Endothelial cell of umbilical vein (primary cell): Measurements from ENCODE around the gene PPP2R2C. TPM values are rescaled to one million over a fixed set of nuclear protein-coding genes. Genes with fewer than 3 reads are reported as not detected.

Experiments
- BruUV-seq: library from RNA; stranded (reverse); fragments of 400-500 nt; replicated peaks from 2 replicates; lab custom pipeline; 2021; lab: Mats Ljungman, UMichigan
- CTCF ChIA-PET: fragments of 300-600, 350-600 bp; sonication (Branson Sonifier 250); formaldehyde crosslinking; loops from one replicate; lab custom pipeline; 2021; ENCODE audit warnings: antibody characterized with exemption, inconsistent platforms; lab: Charles Lee
- POLR2A ChIA-PET: fragments of 300-600, 350-600 bp; sonication (Branson Sonifier 250); formaldehyde crosslinking; loops from one replicate; lab custom pipeline; 2021; ENCODE audit warnings: antibody characterized with exemption, inconsistent platforms; lab: Charles Lee
- DNase-seq: peaks from one replicate; pipeline ENCODE4 v3.0.0-alpha.2; 2011; ENCODE audit warnings: low read depth, low spot score
- FAIRE-seq: peaks from 2 replicates; lab custom pipeline; 2011; peaks lifted over from hg19 to GRCh38; lab: Jason Lieb, UNC
- H2AFZ ChIP-seq: 2 replicates; pipeline ENCODE4 v1.6.0; 2012; ENCODE audit warnings: low read depth, low read length, control low read depth, inconsistent platforms
- H3K27ac ChIP-seq: 2 replicates; pipeline ENCODE4 v1.5.1; 2011; ENCODE audit warnings: low read depth, mild to moderate bottlenecking, control low read depth, low read length, moderate library complexity; ENCODE audit not compliant: insufficient read depth
- H3K27me3 ChIP-seq, 2 experiments: 2 replicates each; pipeline versions ENCODE4 v1.6.0 to v1.6.1; 2011; ENCODE audit warnings: low read length in 2 of 2, mixed read lengths in 1 of 2; ENCODE audit not compliant: control insufficient read depth in 2 of 2, insufficient read depth in 2 of 2
- H3K36me3 ChIP-seq, 2 experiments: 2 replicates in 1 of 2; 3 replicates in 1 of 2; pipeline ENCODE4 v1.5.1; 2011; ENCODE audit warnings: low read length in 2 of 2, mild to moderate bottlenecking in 1 of 2, moderate library complexity in 1 of 2; ENCODE audit not compliant: control insufficient read depth in 2 of 2, insufficient read depth in 2 of 2; ENCODE audit errors: extremely low read depth in 1 of 2
- H3K4me1 ChIP-seq: 3 replicates; pipeline ENCODE4 v1.5.1; 2011; ENCODE audit warnings: mild to moderate bottlenecking, low read length; ENCODE audit not compliant: control insufficient read depth, insufficient read depth; ENCODE audit errors: extremely low read depth
- H3K4me2 ChIP-seq: 2 replicates; pipeline ENCODE4 v1.6.1; 2011; ENCODE audit warnings: low read length, control low read depth, mixed read lengths; ENCODE audit not compliant: insufficient read depth
- H3K4me3 ChIP-seq, 3 experiments: fragments of 200-600 bp in 1 of 3; sonication (generic), shearing (Covaris generic) in 1 of 3; replicated peaks in 1 of 3; 2 replicates each; pipeline ENCODE4 v1.5.1; 2011 to 2016; ENCODE audit warnings: control low read depth in 3 of 3, low read length in 3 of 3, mild to moderate bottlenecking in 2 of 3, inconsistent platforms in 1 of 3, low read depth in 1 of 3, moderate library complexity in 1 of 3; ENCODE audit not compliant: insufficient read depth in 1 of 3
- H3K79me2 ChIP-seq: 2 replicates; pipeline ENCODE4 v1.6.0; 2012; ENCODE audit warnings: low read length, inconsistent platforms; ENCODE audit not compliant: control insufficient read depth, insufficient read depth
- H3K9ac ChIP-seq: replicated peaks from 2 replicates; pipeline ENCODE3; 2011; ENCODE audit warnings: low read length, control low read depth; ENCODE audit not compliant: insufficient read depth; ENCODE audit errors: extremely low read depth
- H3K9me1 ChIP-seq: replicated peaks from 3 replicates; pipeline ENCODE4 v1.6.0; 2011; ENCODE audit warnings: mild to moderate bottlenecking, low read length; ENCODE audit not compliant: control insufficient read depth, insufficient read depth; ENCODE audit errors: extremely low read depth
- H3K9me3 ChIP-seq: replicated peaks from 2 replicates; pipeline ENCODE4 v1.5.1; 2012; ENCODE audit warnings: low read length, inconsistent platforms; ENCODE audit not compliant: control insufficient read depth, insufficient read depth
- H4K20me1 ChIP-seq: replicated peaks from 2 replicates; pipeline ENCODE3; 2011; ENCODE audit warnings: mild to moderate bottlenecking, low read length; ENCODE audit not compliant: control insufficient read depth, insufficient read depth; ENCODE audit errors: extremely low read depth
- CTCF ChIP-seq, 2 donors: IDR thresholded peaks; 1 replicate in 1 of 2; 2 replicates in 1 of 2; pipeline ENCODE4 v1.5.1; 2011; ENCODE audit warnings: low read length in 2 of 2, mild to moderate bottlenecking in 2 of 2, moderate library complexity in 2 of 2, control low read depth in 1 of 2, inconsistent platforms in 1 of 2, low read depth in 1 of 2; ENCODE audit not compliant: insufficient read depth in 1 of 2; ENCODE audit errors: extremely low read depth in 1 of 2
- EZH2 ChIP-seq: IDR thresholded peaks from 2 replicates; pipeline ENCODE4 v1.6.1; 2012; ENCODE audit warnings: borderline replicate concordance, low read depth, mild to moderate bottlenecking, moderate library complexity, low read length, inconsistent platforms; ENCODE audit not compliant: severe bottlenecking
- FOS ChIP-seq: IDR thresholded peaks from 2 replicates; pipeline ENCODE4 v1.6.1; 2011; ENCODE audit warnings: mild to moderate bottlenecking, low read length, moderate library complexity, borderline replicate concordance; ENCODE audit not compliant: insufficient read depth
- GATA2 ChIP-seq: IDR thresholded peaks from 2 replicates; pipeline ENCODE4 v1.7.0; 2011; ENCODE audit warnings: low read depth, mild to moderate bottlenecking, moderate library complexity, mixed read lengths, low read length; ENCODE audit not compliant: insufficient read length, insufficient read depth
- JUN ChIP-seq: IDR thresholded peaks from 2 replicates; pipeline ENCODE4 v1.6.1; 2011; ENCODE audit warnings: borderline replicate concordance, low read depth; ENCODE audit not compliant: insufficient read length, insufficient read depth
- MAX ChIP-seq: IDR thresholded peaks from 2 replicates; pipeline ENCODE4 v1.6.1; 2011; ENCODE audit not compliant: insufficient read depth, insufficient read length
- MYC ChIP-seq: IDR thresholded peaks from one replicate; pipeline ENCODE4 v1.6.1; 2011; ENCODE audit warnings: mild to moderate bottlenecking, low read depth, low read length
- POLR2A ChIP-seq: IDR thresholded peaks from 2 replicates; pipeline ENCODE4 v1.6.1; 2012; ENCODE audit warnings: low read depth, mild to moderate bottlenecking, control low read depth, low read length
- POLR2AphosphoS5 ChIP-seq: IDR thresholded peaks from 2 replicates; pipeline ENCODE4 v1.6.1; 2012; ENCODE audit warnings: low read depth, mild to moderate bottlenecking, control low read depth, low read length, moderate library complexity; ENCODE audit not compliant: insufficient read depth
- dilution Hi-C: fragments of 300-500 bp; cut with MboI; formaldehyde crosslinking; loops from one replicate; pipeline ENCODE4 v1.15.0; 2019; ENCODE audit warnings: low sequenced_read_pairs; ENCODE audit not compliant: extremely low pct_ligation_motif_present
- intact Hi-C: fragments of 100-400 bp; cut with micrococcal nuclease; formaldehyde crosslinking; loops from one replicate; pipeline ENCODE4 v1.10.0; 2022
- polyA plus RNA-seq, 4 experiments: library from polyadenylated mRNA; depleted of rRNA in 3 of 4; stranded (reverse) in 3 of 4; unstranded in 1 of 4; fragments of >200 nt; gene quantifications; 2 replicates each; pipeline versions ENCODE4 v1.2.1 to v1.2.3, GENCODE V29; 2011 to 2012; ENCODE audit warnings: missing spikeins in 1 of 4
- total RNA-seq: library from RNA; stranded (reverse); gene quantifications from 2 replicates; pipeline ENCODE4 v1.2.3, GENCODE V29; 2021

The PPP2R2C gene
- total and polyA plus RNA-seq, 2 donors (not counting 3 experiments of a cell fraction or from before 2014, with no cell fraction given), result 0.03 to 0.09 TPM

DNA sequence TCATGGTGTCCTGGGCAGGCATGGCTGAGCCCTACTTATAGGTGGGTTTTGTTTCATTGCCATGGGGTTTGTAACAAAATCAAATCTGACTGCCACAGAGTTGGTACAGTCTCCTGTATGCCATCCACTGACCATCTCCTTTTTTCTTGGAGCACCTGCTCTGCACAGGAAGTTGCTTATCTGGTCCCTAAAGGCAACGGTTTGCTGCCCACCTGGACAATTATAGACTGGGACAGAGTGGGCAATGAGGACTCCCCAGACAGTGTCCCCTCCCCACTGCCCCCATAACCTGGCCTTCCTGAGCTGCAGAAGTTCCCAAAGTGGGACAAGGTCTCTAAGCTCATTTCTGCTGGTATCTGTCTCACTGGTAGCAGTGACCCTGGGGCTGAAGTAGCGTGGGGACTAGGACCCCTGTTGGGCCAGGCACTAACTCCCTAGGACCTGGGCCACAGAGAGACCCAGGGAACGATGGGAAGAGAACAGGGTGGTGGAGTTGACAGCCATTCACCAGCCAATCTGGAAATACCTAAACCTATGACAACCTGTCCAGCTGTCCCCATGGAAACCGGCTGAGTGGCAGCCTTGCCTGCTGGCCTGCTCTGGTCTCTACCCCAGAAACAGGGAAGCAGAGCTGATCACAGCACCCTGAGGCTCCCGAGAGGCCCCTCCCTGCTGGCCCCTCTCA, 138.1 kb downstream of the PPP2R2C start:
- CTCF ChIA-PET, result interaction anchor here (1.0 to 16.2 kb wide), 5 partner anchors 10 to 336 kb away, joined by 3 to 808 read pairs (median 4); partner anchors contain the start of gene WFS1
- H3K9me1 ChIP-seq, result no peaks in the 10 kb centered on the region
- H3K36me3 ChIP-seq, result no peaks in the 10 kb centered on the region
- no TSS peak for BruUV-seq
- no peak overlapping the region for H3K27ac ChIP-seq
- no peak for TF ChIP-seq FOS
- no peak for TF ChIP-seq POLR2A
- no peak for TF ChIP-seq JUN
- TF ChIP-seq CTCF (IDR thresholded peaks at IDR 0.05; ENCODE audit: extremely low read depth in 1 of 2, insufficient read depth in 1 of 2, low read depth in 1 of 2, low read length in 2 of 2), result no peak
- no peak for TF ChIP-seq MYC
- no peak for TF ChIP-seq EZH2
- TF ChIP-seq GATA2, result no peak
- no peak for TF ChIP-seq MAX
- no peak for TF ChIP-seq POLR2AphosphoS5
- H3K4me1 ChIP-seq, result no peaks in the 10 kb centered on the region
- H3K27me3 ChIP-seq, result peaks cover 3% of the 10 kb centered on the region in 2 experiments
- DNase-seq, result no peak
- dilution Hi-C loops (no loop called here), intact Hi-C loops (no loop called here)
- no peak overlapping the region for H3K4me3 ChIP-seq
- no peak for FAIRE-seq
- no peak overlapping the region for H2AFZ ChIP-seq
- POLR2A ChIA-PET, result no interaction called here
- no peaks in the 10 kb centered on the region for H3K79me2 ChIP-seq
- no peaks in the 10 kb centered on the region for H3K9me3 ChIP-seq
- H3K9ac ChIP-seq, result no peak overlapping the region
- H3K4me2 ChIP-seq, result no peak overlapping the region
- H4K20me1 ChIP-seq, result no peaks in the 10 kb centered on the region
